Smooth muscle cell (in vitro differentiated cells): ENCODE data around the gene DOK5. TPM values are rescaled to one million over a fixed set of nuclear protein-coding genes. Genes with fewer than 3 reads are reported as not detected.

ENCODE experiments used
- DNase-seq: peaks from one replicate; lab custom pipeline; 2025; ENCODE audit not compliant: unreplicated experiment; lab: John Stamatoyannopoulos, UW
- H2AFZ ChIP-seq: fragments of 200-600 bp; sonication (generic); 2 replicates; pipeline ENCODE4 v1.6.0; 2016; ENCODE audit warnings: antibody characterized with exemption, low read depth, mild to moderate bottlenecking
- H3F3A ChIP-seq: fragments of 200-600 bp; sonication (generic); 2 replicates; pipeline ENCODE4 v1.6.0; 2017; ENCODE audit warnings: antibody characterized with exemption, low read depth
- H3K27ac ChIP-seq: fragments of 200-600 bp; sonication (generic); 2 replicates; pipeline ENCODE4 v1.5.1; 2016; ENCODE audit warnings: low read depth, mild to moderate bottlenecking
- H3K27me3 ChIP-seq: fragments of 200-600 bp; sonication (generic); 2 replicates; pipeline ENCODE4 v1.6.1; 2016; ENCODE audit warnings: low read depth, mild to moderate bottlenecking
- H3K36me3 ChIP-seq: fragments of 200-600 bp; sonication (generic); 2 replicates; pipeline ENCODE4 v1.5.1; 2016; ENCODE audit warnings: low read depth
- H3K4me1 ChIP-seq: fragments of 200-600 bp; sonication (generic); 2 replicates; pipeline ENCODE4 v1.5.1; 2016; ENCODE audit warnings: low read depth
- H3K4me2 ChIP-seq: fragments of 200-600 bp; sonication (generic); 2 replicates; pipeline ENCODE4 v1.6.0; 2016; ENCODE audit warnings: mild to moderate bottlenecking
- H3K4me3 ChIP-seq: fragments of 200-600 bp; sonication (generic); 2 replicates; pipeline ENCODE4 v1.5.1; 2016; ENCODE audit warnings: mild to moderate bottlenecking
- H3K79me2 ChIP-seq: fragments of 200-600 bp; sonication (generic); 2 replicates; pipeline ENCODE4 v1.6.0; 2016; ENCODE audit warnings: low read depth, mild to moderate bottlenecking
- H3K9ac ChIP-seq: fragments of 200-600 bp; sonication (generic); 2 replicates; pipeline ENCODE4 v1.6.0; 2016; ENCODE audit warnings: low read depth
- H3K9me3 ChIP-seq: fragments of 200-600 bp; sonication (generic); replicated peaks from 2 replicates; pipeline ENCODE4 v1.5.1; 2016; ENCODE audit warnings: low read depth
- H4K20me1 ChIP-seq: fragments of 200-600 bp; sonication (generic); 2 replicates; pipeline ENCODE4 v1.6.0; 2016; ENCODE audit warnings: low read depth
- WGBS: methylation state at CpG from one replicate; pipeline ENCODE4 v1.1.7; 2016; ENCODE audit warnings: low lambda C conversion rate; 5-methylcytosine and 5-hydroxymethylcytosine counted together
- polyA plus RNA-seq: library from polyadenylated mRNA; unstranded; fragments of >200 nt; fragmentation: Nextera tagmentation; extraction: Ambion mirVana; gene quantifications from 2 replicates; pipeline ENCODE4 v1.2.1, GENCODE V29; 2016
- total RNA-seq: library from RNA; depleted of rRNA; stranded (reverse); fragments of >200 nt; gene quantifications from 2 replicates; pipeline ENCODE4 v1.2.3, GENCODE V29; 2014
- TF ChIP-seq, protein P1 (sequence below): fragments of 200-600 bp; sonication (generic); IDR thresholded peaks from 2 replicates; pipeline ENCODE4 v1.5.1; 2017; ENCODE audit warnings: borderline replicate concordance, mild to moderate bottlenecking, antibody characterized with exemption; ENCODE audit not compliant: insufficient read depth, poor library complexity, severe bottlenecking

The DOK5 gene
- total and polyA plus RNA-seq, 2 experiments from 2014 or later: 7.7 to 10.4 TPM

DNA sequence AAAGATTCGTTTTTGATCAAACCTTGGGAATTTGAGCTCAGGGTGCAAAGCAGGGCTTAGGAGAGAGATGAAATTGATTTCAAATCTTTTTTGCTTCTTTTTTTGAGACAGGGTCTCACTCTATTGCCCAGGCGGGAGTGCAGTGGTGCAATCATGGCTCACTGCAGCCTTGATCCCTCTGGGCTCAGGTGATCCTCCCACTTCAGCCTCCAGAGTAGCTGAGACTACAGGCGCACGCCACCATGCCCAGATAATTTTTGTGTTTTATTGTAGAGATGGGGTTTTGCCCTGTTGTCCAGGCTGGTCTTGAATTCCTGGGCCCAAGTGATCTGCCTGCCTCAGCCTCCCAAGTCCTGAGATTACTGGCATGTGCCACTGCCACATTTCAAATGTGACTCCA is 58.7 kb downstream of the DOK5 start:
- Histone ChIP-seq H3K36me3 (no peaks in the 10 kb centered on the region), H3K4me1 (no peaks in the 10 kb centered on the region), H3K9ac (no peak overlapping the region), H4K20me1 (no peaks in the 10 kb centered on the region), H3K9me3 (no peaks in the 10 kb centered on the region), H2AFZ (no peak overlapping the region), H3F3A (no peaks in the 10 kb centered on the region), H3K27ac (no peak overlapping the region), H3K27me3 (no peaks in the 10 kb centered on the region), H3K79me2 (no peaks in the 10 kb centered on the region), H3K4me2 (no peak overlapping the region), H3K4me3 (no peak overlapping the region)
- 99% methylated on average over 4 of the region's 4 CpGs for WGBS
- no peak for DNase-seq
- TF ChIP-seq, protein P1, sequence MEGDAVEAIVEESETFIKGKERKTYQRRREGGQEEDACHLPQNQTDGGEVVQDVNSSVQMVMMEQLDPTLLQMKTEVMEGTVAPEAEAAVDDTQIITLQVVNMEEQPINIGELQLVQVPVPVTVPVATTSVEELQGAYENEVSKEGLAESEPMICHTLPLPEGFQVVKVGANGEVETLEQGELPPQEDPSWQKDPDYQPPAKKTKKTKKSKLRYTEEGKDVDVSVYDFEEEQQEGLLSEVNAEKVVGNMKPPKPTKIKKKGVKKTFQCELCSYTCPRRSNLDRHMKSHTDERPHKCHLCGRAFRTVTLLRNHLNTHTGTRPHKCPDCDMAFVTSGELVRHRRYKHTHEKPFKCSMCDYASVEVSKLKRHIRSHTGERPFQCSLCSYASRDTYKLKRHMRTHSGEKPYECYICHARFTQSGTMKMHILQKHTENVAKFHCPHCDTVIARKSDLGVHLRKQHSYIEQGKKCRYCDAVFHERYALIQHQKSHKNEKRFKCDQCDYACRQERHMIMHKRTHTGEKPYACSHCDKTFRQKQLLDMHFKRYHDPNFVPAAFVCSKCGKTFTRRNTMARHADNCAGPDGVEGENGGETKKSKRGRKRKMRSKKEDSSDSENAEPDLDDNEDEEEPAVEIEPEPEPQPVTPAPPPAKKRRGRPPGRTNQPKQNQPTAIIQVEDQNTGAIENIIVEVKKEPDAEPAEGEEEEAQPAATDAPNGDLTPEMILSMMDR: no peak

DNA sequence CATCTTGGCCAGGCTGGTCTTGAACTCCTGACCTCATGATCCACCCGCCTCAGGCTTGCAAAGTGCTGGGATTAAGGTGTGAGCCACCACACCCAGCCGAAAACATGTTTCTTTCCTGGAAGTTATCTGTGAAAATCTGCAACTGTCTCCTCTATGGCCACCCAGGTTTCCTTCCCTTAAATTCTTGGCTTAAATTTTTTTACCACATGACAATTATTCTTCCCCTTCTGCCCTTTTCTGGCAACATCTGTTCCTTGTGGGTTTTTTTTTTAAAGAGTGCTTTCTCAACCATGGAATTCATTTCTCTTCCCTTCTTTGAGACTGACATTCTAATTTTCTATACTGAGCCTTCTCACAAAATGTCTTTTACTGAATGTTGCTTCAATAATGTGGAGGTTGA is 59.6 kb downstream of the DOK5 start:
- Histone ChIP-seq H3K27me3 (no peaks in the 10 kb centered on the region), H4K20me1 (no peaks in the 10 kb centered on the region), H3F3A (no peaks in the 10 kb centered on the region), H3K9ac (no peak overlapping the region), H3K4me3 (no peak overlapping the region), H3K27ac (peak overlapping the region; percentile 60), H3K79me2 (no peaks in the 10 kb centered on the region), H3K9me3 (no peaks in the 10 kb centered on the region), H3K4me1 (no peaks in the 10 kb centered on the region), H3K4me2 (no peak overlapping the region), H2AFZ (no peak overlapping the region), H3K36me3 (no peaks in the 10 kb centered on the region)
- TF ChIP-seq, protein P1: no peak
- 92% methylated on average over 2 of the region's 2 CpGs for WGBS
- no peak for DNase-seq

DNA sequence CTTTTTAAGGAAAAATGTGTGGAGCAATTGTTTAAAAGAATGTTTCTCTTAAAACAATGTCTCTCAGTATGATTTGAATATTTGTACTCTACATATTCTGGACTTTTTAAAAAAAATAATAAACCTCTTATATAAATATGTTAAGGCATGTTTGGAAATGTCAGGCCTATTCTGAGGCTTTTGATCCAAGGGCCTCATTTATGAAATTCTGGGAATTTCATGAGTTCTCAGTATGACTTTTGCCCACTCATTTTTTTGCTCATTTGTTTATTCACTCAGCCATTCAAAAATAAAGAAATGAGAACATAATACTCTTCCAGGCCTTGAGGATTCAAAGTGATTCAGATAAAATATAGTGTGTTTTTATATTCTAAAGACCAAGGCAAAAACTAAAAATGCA is 60.4 kb downstream of the DOK5 start:
- no peak for DNase-seq
- H3F3A ChIP-seq: no peaks in the 10 kb centered on the region
- no peak overlapping the region for H2AFZ ChIP-seq
- H3K9me3 ChIP-seq: no peaks in the 10 kb centered on the region
- H3K27me3 ChIP-seq: no peaks in the 10 kb centered on the region
- no peak overlapping the region for H3K4me3 ChIP-seq
- H3K4me2 ChIP-seq: no peak overlapping the region
- peak overlapping the region; percentile 60 for H3K27ac ChIP-seq
- H3K9ac ChIP-seq: no peak overlapping the region
- H3K4me1 ChIP-seq: no peaks in the 10 kb centered on the region
- H4K20me1 ChIP-seq: no peaks in the 10 kb centered on the region
- no peaks in the 10 kb centered on the region for H3K79me2 ChIP-seq
- no peaks in the 10 kb centered on the region for H3K36me3 ChIP-seq
- TF ChIP-seq, protein P1: no peak

DNA sequence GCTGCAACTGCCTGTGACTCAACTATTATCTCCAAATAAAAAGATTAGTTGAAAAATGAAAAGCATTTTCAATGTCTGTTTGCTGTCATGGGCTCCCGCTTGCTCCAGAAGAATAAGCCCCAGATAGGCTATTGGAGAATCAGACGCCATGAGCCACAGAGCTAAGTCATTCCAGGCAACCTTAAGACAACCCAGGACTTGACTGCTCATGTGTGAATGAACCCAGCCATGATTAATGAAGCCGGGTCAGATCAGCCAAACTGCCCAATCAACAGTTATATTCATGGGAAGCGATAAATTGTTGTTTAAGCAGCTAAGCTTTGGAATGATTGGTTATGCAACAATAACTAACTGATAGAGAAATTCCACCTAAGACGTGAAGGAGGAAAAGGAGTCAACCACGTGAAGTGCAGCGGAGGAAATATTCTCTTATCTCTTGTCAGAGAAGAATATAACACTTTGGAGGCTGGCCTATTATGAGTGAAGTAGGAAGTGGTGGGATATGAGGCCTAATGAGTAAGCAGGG is 64.2 kb downstream of the DOK5 start:
- no peaks in the 10 kb centered on the region for H3K4me1 ChIP-seq
- WGBS: 60% methylated on average over 7 of the region's 7 CpGs
- no peak for DNase-seq
- H3K27ac ChIP-seq: peak overlapping the region; percentile 11
- H4K20me1 ChIP-seq: no peaks in the 10 kb centered on the region
- TF ChIP-seq, protein P1: no peak
- no peak overlapping the region for H3K4me3 ChIP-seq
- no peak overlapping the region for H3K9ac ChIP-seq
- H3K4me2 ChIP-seq: no peak overlapping the region
- no peaks in the 10 kb centered on the region for H3K79me2 ChIP-seq
- H3K9me3 ChIP-seq: no peaks in the 10 kb centered on the region
- H2AFZ ChIP-seq: no peak overlapping the region
- H3K36me3 ChIP-seq: no peaks in the 10 kb centered on the region
- no peaks in the 10 kb centered on the region for H3F3A ChIP-seq
- no peaks in the 10 kb centered on the region for H3K27me3 ChIP-seq
